ENCODE results near the gene INS. TPM values are rescaled to one million over a fixed set of nuclear protein-coding genes. Genes with fewer than 3 reads are reported as not detected.

INS gene
- total and polyA plus RNA-seq, 10 of the 15 experiments (the other 5 are each of a cell fraction or from before 2014, with no cell fraction given), result not detected

- Histone ChIP-seq H4K20me1 (ENCODE audit: control insufficient read depth, insufficient read depth) (no peaks in the 10 kb centered on the region), H3K9ac (ENCODE audit: control insufficient read depth, insufficient read depth, low read length) (no peak overlapping the region), H3K4me1 (ENCODE audit: control insufficient read depth, insufficient read depth, low read length) (no peaks in the 10 kb centered on the region), H3K27ac (ENCODE audit: control insufficient read depth, insufficient read depth) (no peak overlapping the region), H3K4me3 (no peak overlapping the region), H3K36me3 (ENCODE audit: control insufficient read depth in 2 of 2, insufficient read depth in 2 of 2, low read length in 1 of 2) (no peaks in the 10 kb centered on the region), H3K9me3 (replicated peaks; ENCODE audit: control insufficient read depth, insufficient read depth, low read length) (no peaks in the 10 kb centered on the region), H3K79me2 (ENCODE audit: control insufficient read depth, insufficient read depth, low read length) (no peaks in the 10 kb centered on the region), H2AFZ (ENCODE audit: control insufficient read depth, low read depth, low read length) (no peak overlapping the region), H3K27me3 (replicated peaks in 1 of 2; ENCODE audit: control insufficient read depth in 2 of 2, insufficient read depth in 2 of 2, low read length in 1 of 2) (peaks cover 2 to 5% of the 10 kb centered on the region in 2 experiments; a peak in 3 of 4 replicates), H3K4me2 (ENCODE audit: control insufficient read depth, insufficient read depth) (no peak overlapping the region)
- no peak for DNase-seq (ENCODE audit: low read depth, low spot score)
- ChIA-PET SMC1A (ENCODE audit: uncharacterized antibody, unreplicated experiment) (interaction anchor here (0.8 kb wide), 1 partner anchor 9 kb away, joined by 3 read pairs; no protein-coding TSS in a partner anchor), POLR2A (no interaction called here), CTCF (interaction anchor here (0.5 to 1.2 kb wide), 3 partner anchors 19 to 162 kb away, joined by 3 read pairs; no protein-coding TSS in a partner anchor), RAD21 (ENCODE audit: unreplicated experiment) (no interaction called here)
- no peak for ATAC-seq
- no peak for FAIRE-seq
- TF ChIP-seq PAX8 (IDR thresholded peaks at IDR 0.05) (no peak), SREBF2 (IDR thresholded peaks at IDR 0.05; ENCODE audit: low read length) (no peak), PAX5 (IDR thresholded peaks at IDR 0.05; ENCODE audit: borderline replicate concordance, low read depth, low read length) (no peak), ZBTB33 (IDR thresholded peaks at IDR 0.05) (no peak), GABPA (IDR thresholded peaks at IDR 0.05; ENCODE audit: low read depth) (no peak)
- intact Hi-C loops (cut with micrococcal nuclease; ENCODE audit: unreplicated experiment), result no loop called here
- 27% methylated on average over 31 of the region's 33 CpGs for WGBS (ENCODE audit: insufficient coverage, insufficient replicate concordance, low lambda C conversion rate, missing lambda C conversion rate)
- in situ Hi-C loops (cut with MboI), result no loop called here
- BruUV-seq (replicated peaks), result no TSS peak
Measured at GRCh38 chr11:2133241-2134021, 27.6 kb downstream of the INS start.
